Measurements from ENCODE around the gene HDAC9. TPM values are rescaled to one million over a fixed set of nuclear protein-coding genes. Genes with fewer than 3 reads are reported as not detected.

HDAC9 gene
- polyA plus RNA-seq, 3 donors from 2014 or later = 10.1 to 28.7 (median 18.1) TPM

DNA sequence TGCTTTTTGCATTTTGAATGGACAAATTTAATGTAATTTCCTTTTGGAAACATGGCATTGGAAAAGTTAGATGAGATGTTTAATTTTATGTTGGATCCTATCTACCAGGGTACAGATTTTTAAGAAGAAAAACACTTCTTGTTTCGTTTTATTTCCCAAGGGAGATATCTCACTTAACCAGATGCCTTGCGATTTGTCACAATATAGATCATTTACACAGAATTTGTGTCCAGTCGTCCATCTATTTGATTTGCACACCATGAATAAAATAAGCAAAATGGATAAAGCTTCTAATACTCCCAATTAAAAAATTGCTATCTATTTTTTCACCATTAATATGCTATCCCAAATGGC, 25.7 kb downstream of the HDAC9 start:
- H3K4me1 Mint-ChIP-seq = peaks cover 20 to 32% of the 10 kb centered on the region in 2 donors
- H3K27me3 Mint-ChIP-seq (ENCODE audit: low read depth in 3 of 3) = peaks cover 0 to 6% (median 0%) of the 10 kb centered on the region in 3 donors
- H3K27ac Mint-ChIP-seq = no peak overlapping the region
- H3K9me3 Mint-ChIP-seq = peaks cover 0 to 5% (median 0%) of the 10 kb centered on the region in 6 donors
- H3K4me3 Mint-ChIP-seq = no peak overlapping the region
- H3K36me3 Mint-ChIP-seq = no peaks in the 10 kb centered on the region
- DNase-seq = no peak

DNA sequence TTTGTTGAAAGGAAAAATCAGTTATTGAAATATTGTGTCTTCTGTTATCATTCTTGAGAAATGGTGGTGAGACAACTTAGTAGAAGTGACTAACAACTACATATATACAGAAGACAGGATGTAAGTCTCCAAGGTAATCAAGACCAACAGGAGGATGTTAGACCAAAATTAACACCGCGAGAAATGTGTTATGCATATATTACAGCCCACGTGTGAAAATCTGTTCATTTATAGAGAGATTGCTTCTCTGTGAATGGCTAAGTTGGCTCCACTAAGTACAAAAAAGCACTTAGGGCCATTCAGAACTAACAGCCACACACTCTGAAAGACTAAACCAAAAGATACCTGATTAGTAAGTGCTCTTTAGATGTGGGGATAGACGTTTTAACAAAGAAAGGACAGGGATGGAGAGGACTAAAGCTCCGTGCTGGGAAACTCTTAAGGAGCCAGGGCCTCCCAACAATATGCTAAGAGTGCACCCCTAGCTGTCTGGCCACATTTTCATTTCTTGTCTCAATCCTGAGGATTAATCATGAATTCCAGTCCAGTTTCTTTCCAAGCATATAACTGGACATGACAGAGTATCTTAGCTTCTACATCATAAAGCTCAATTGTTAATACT, 26.5 kb downstream of the HDAC9 start:
- H3K27me3 Mint-ChIP-seq (ENCODE audit: low read depth in 3 of 3) = peaks cover 0 to 6% (median 0%) of the 10 kb centered on the region in 3 donors
- H3K4me1 Mint-ChIP-seq = peaks cover 20 to 32% of the 10 kb centered on the region in 2 donors
- H3K27ac Mint-ChIP-seq = no peak overlapping the region
- H3K4me3 Mint-ChIP-seq = peak overlapping the region in 3 of 5 donors; percentile 0 to 54 (median 36)
- DNase-seq = peak; percentile 47 to 56 (median 54)
- H3K9me3 Mint-ChIP-seq = peaks cover 0 to 5% (median 0%) of the 10 kb centered on the region in 6 donors
- no peaks in the 10 kb centered on the region for H3K36me3 Mint-ChIP-seq

- peaks cover 0 to 7% (median 0%) of the 10 kb centered on the region in 3 donors for H3K27me3 Mint-ChIP-seq (ENCODE audit: low read depth in 3 of 3)
- DNase-seq = no peak
- no peak overlapping the region for H3K27ac Mint-ChIP-seq
- no peaks in the 10 kb centered on the region for H3K36me3 Mint-ChIP-seq
- no peaks in the 10 kb centered on the region for H3K9me3 Mint-ChIP-seq
- H3K4me1 Mint-ChIP-seq = peaks cover 20 to 32% of the 10 kb centered on the region in 2 donors
- no peak overlapping the region for H3K4me3 Mint-ChIP-seq
Observed at GRCh38 chr7:18524248-18524647, 28.7 kb downstream of the HDAC9 start.

DNA sequence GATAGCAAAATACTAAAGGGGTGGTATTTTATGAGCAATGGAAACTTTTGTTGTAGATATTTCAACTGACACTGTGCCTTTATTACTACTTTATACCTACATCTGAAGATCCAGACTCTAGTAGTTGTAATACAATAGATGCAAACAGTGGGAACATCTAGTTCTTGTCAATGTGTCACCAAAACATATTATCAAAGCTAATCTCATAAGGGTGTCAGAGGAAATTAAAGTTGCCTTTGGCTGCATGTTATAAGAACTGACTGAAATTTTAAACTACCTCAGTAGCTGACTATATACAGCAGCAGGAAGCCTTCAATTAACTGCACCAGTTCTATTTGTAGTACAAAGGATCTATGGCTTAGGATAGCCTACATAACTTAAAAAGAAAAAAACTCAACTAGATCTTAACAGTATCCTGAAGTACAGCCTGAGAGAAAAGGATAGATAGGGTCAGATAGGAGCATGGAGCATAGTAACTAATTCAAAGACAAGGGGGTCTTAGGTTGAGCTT, 30.9 kb downstream of the HDAC9 start:
- no peak overlapping the region for H3K27ac Mint-ChIP-seq
- H3K36me3 Mint-ChIP-seq = no peaks in the 10 kb centered on the region
- peaks cover 0 to 3% (median 0%) of the 10 kb centered on the region in 3 donors for H3K27me3 Mint-ChIP-seq (ENCODE audit: low read depth in 3 of 3)
- no peak for DNase-seq
- no peaks in the 10 kb centered on the region for H3K9me3 Mint-ChIP-seq
- H3K4me3 Mint-ChIP-seq = no peak overlapping the region
- H3K4me1 Mint-ChIP-seq = peaks cover 15 to 21% of the 10 kb centered on the region in 2 donors

- DNase-seq = no peak
- Mint-ChIP-seq H3K27me3 (ENCODE audit: low read depth in 3 of 3) (peaks cover 0 to 2% (median 0%) of the 10 kb centered on the region in 3 donors), H3K9me3 (no peaks in the 10 kb centered on the region), H3K4me1 (peaks cover 3 to 5% of the 10 kb centered on the region in 2 donors), H3K27ac (no peak overlapping the region), H3K36me3 (no peaks in the 10 kb centered on the region), H3K4me3 (no peak overlapping the region)
Observed at GRCh38 chr7:18529239-18529638, 33.7 kb downstream of the HDAC9 start.

GRCh38 chr7:18530224-18531179, 35.0 kb downstream of the HDAC9 start:
- Mint-ChIP-seq H3K36me3 (no peaks in the 10 kb centered on the region), H3K9me3 (no peaks in the 10 kb centered on the region), H3K4me3 (no peak overlapping the region), H3K4me1 (peaks cover 3 to 5% of the 10 kb centered on the region in 2 donors), H3K27me3 (ENCODE audit: low read depth in 3 of 3) (peaks cover 0 to 2% (median 0%) of the 10 kb centered on the region in 3 donors), H3K27ac (no peak overlapping the region)
- no peak for DNase-seq

DNA sequence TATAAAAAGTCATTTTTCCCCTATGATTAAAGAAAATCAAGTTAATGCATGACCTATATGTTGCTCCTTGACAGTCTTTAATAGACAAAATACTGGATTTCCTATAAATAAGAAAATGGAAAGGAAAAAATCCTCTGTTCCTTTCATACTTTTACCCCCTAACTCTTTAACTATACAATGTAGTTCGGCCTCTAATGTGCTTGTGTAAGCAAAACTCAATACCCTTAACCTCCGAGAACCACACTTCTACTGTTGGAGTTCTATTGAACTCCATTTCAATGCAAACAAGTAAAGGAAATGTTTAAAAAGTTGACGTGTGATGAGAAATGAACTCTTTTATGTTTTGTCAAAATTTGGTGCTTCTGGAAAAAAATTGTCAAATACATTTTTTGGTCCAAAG, 36.0 kb downstream of the HDAC9 start:
- Mint-ChIP-seq H3K9me3 (no peaks in the 10 kb centered on the region), H3K36me3 (no peaks in the 10 kb centered on the region), H3K27ac (no peak overlapping the region), H3K27me3 (ENCODE audit: low read depth in 3 of 3) (peaks cover 0 to 2% (median 0%) of the 10 kb centered on the region in 3 donors), H3K4me1 (no peaks in the 10 kb centered on the region), H3K4me3 (no peak overlapping the region)
- no peak for DNase-seq

- Mint-ChIP-seq H3K27me3 (ENCODE audit: low read depth in 3 of 3) (peaks cover 0 to 2% (median 0%) of the 10 kb centered on the region in 3 donors), H3K4me3 (no peak overlapping the region), H3K4me1 (no peaks in the 10 kb centered on the region)
Observed at GRCh38 chr7:18532813-18533212, 37.3 kb downstream of the HDAC9 start.

GRCh38 chr7:18534481-18534880, 38.9 kb downstream of the HDAC9 start:
- Mint-ChIP-seq H3K4me3 (no peak overlapping the region), H3K27ac (no peak overlapping the region), H3K36me3 (no peaks in the 10 kb centered on the region)

More at GRCh38 chr7:18532813-18533212, 37.3 kb downstream of the HDAC9 start:
- no peaks in the 10 kb centered on the region for H3K9me3 Mint-ChIP-seq
- H3K27ac Mint-ChIP-seq = no peak overlapping the region
- no peaks in the 10 kb centered on the region for H3K36me3 Mint-ChIP-seq
- no peak for DNase-seq

DNA sequence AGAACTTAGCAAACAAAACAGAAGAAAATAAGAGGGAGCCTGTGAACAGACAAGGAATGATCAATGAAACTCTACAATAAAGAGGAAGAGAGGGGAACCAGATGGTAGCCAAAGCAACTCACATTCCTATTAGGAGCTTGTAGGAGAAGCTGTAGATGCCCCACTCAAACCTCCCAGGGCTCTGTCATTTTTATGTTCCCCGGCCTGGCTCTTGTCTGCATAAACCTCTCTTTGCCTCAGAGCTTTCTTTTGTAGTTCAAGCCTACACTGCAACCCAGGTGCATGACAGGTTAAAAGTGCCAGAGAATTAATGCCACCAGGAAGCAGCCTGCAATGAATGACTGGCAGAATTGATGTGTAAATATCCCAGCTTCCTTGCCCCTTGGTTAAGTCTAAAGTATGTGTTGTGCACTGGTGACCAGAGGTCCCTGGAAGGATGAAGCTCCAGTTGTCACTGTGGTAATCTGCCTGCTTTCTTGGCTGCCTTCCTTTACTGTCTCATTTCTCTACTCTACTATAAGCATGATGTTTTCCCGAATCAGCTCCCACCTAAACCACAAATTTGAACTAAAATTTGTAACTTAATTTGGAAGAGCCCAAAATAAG, 40.4 kb downstream of the HDAC9 start:
- Mint-ChIP-seq H3K36me3 (no peaks in the 10 kb centered on the region), H3K4me3 (no peak overlapping the region), H3K27me3 (ENCODE audit: low read depth in 3 of 3) (peaks cover 0 to 1% (median 0%) of the 10 kb centered on the region in 3 donors), H3K4me1 (no peaks in the 10 kb centered on the region), H3K27ac (no peak overlapping the region), H3K9me3 (peaks cover 0 to 3% (median 0%) of the 10 kb centered on the region in 6 donors)
- DNase-seq = no peak

More at GRCh38 chr7:18534481-18534880, 38.9 kb downstream of the HDAC9 start:
- DNase-seq = no peak
- Mint-ChIP-seq H3K27me3 (ENCODE audit: low read depth in 3 of 3) (peaks cover 0 to 1% (median 0%) of the 10 kb centered on the region in 3 donors), H3K4me1 (no peaks in the 10 kb centered on the region), H3K9me3 (peaks cover 0 to 3% (median 0%) of the 10 kb centered on the region in 6 donors)

DNA sequence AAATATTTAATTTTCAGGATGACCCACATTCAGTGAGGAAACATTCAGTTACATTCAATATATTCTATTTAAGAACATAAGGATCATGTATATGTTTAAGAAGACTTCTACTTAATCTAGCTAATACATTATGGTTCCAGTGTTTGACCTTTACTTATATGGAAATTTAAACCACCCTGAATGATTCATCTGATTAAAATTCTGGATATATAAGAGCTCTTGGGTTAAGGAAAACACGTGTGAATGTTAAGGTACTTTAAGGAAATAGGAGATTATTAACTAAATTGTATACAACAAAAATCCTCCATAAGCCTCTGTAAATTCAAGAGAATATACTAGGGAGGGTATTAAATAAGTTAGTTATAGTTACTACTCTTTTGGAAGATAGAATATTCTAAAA, 40.9 kb downstream of the HDAC9 start:
- H3K27me3 Mint-ChIP-seq (ENCODE audit: low read depth in 3 of 3) = peaks cover 0 to 1% (median 0%) of the 10 kb centered on the region in 3 donors
- peaks cover 0 to 3% (median 0%) of the 10 kb centered on the region in 6 donors for H3K9me3 Mint-ChIP-seq
- H3K27ac Mint-ChIP-seq = no peak overlapping the region
- no peak for DNase-seq
- H3K4me3 Mint-ChIP-seq = no peak overlapping the region
- H3K36me3 Mint-ChIP-seq = no peaks in the 10 kb centered on the region
- H3K4me1 Mint-ChIP-seq = no peaks in the 10 kb centered on the region

- Mint-ChIP-seq H3K27me3 (ENCODE audit: low read depth in 3 of 3) (peaks cover 0 to 1% (median 0%) of the 10 kb centered on the region in 3 donors), H3K4me3 (no peak overlapping the region), H3K36me3 (no peaks in the 10 kb centered on the region), H3K4me1 (no peaks in the 10 kb centered on the region), H3K9me3 (peaks cover 0 to 3% (median 0%) of the 10 kb centered on the region in 6 donors), H3K27ac (no peak overlapping the region)
- DNase-seq = no peak
Observed at GRCh38 chr7:18538554-18539250, 43.2 kb downstream of the HDAC9 start.

DNA sequence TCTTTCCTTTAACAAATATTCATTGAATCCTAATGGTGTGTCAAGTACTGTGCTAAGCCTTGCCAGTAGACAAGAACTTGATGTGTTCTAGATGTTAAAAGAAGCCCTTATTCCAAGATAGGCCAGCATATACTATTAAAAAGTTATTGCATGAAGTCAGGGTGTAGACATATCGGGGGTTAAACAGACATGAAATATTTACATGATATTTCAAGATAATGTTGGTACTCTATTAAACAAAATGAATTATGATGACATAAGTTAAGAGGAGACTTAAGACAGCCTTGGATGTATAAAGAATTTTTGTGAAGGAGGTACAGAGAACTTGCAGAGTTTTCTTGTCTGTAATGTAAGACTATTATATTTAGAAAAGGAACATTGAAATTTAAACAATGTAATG, 44.8 kb downstream of the HDAC9 start:
- peaks cover 0 to 6% (median 2%) of the 10 kb centered on the region in 3 donors for H3K36me3 Mint-ChIP-seq
- no peak overlapping the region for H3K4me3 Mint-ChIP-seq
- H3K4me1 Mint-ChIP-seq = no peaks in the 10 kb centered on the region
- no peak overlapping the region for H3K27ac Mint-ChIP-seq
- no peak for DNase-seq
- peaks cover 0 to 7% (median 0%) of the 10 kb centered on the region in 6 donors for H3K9me3 Mint-ChIP-seq
- H3K27me3 Mint-ChIP-seq (ENCODE audit: low read depth in 3 of 3) = peaks cover 0 to 1% (median 0%) of the 10 kb centered on the region in 3 donors

All from immature natural killer cell (primary cell).